H54 (cell line): ENCODE data around the gene PACS2.
"Not testable (repeated sequence)": the region's sequence is repeated elsewhere in the genome, so short reads cannot be mapped to it uniquely, and the experiment has no call there.

Experiments
- DNase-seq: peaks from one replicate; pipeline ENCODE4 v3.0.0; 2011; ENCODE audit warnings: low spot score, mixed read lengths; ENCODE audit not compliant: insufficient read length
- FAIRE-seq: peaks from 3 replicates; lab custom pipeline; 2011; peaks lifted over from hg19 to GRCh38; lab: Jason Lieb, UNC
- POLR2A ChIP-seq: IDR thresholded peaks from 2 replicates; pipeline ENCODE4 v1.6.1; 2011; ENCODE audit warnings: low read depth, mild to moderate bottlenecking, low read length

Gene PACS2

GRCh38 chr14:105326891-105327694 lies 12.5 kb downstream of the PACS2 start:
- no peak for TF ChIP-seq POLR2A
- FAIRE-seq = no peak
- DNase-seq = no peak

GRCh38 chr14:105327695-105328045 lies 13.1 kb downstream of the PACS2 start:
- not testable (repeated sequence) for FAIRE-seq, DNase-seq

GRCh38 chr14:105328070-105328677 lies 13.6 kb downstream of the PACS2 start:
- no peak for TF ChIP-seq POLR2A
- FAIRE-seq = no peak
- no peak for DNase-seq

- no peak for TF ChIP-seq POLR2A
- DNase-seq = no peak
- FAIRE-seq = no peak
Observed at GRCh38 chr14:105328678-105329390, 14.3 kb downstream of the PACS2 start.

GRCh38 chr14:105329411-105330150 lies 15.0 kb downstream of the PACS2 start:
- TF ChIP-seq POLR2A = no peak
- DNase-seq (no peak), FAIRE-seq (no peak)

GRCh38 chr14:105330491-105330895 lies 15.9 kb downstream of the PACS2 start:
- TF ChIP-seq POLR2A = no peak
- peak; percentile 69 for DNase-seq
- FAIRE-seq = no peak

GRCh38 chr14:105331575-105332349 lies 17.2 kb downstream of the PACS2 start:
- no peak for DNase-seq
- FAIRE-seq = no peak
- no peak for TF ChIP-seq POLR2A

GRCh38 chr14:105332350-105332874 lies 17.9 kb downstream of the PACS2 start:
- DNase-seq = no peak
- no peak for TF ChIP-seq POLR2A
- no peak for FAIRE-seq

GRCh38 chr14:105333020-105333490 lies 18.5 kb downstream of the PACS2 start:
- FAIRE-seq (no peak), DNase-seq (no peak)
- no peak for TF ChIP-seq POLR2A

- FAIRE-seq (no peak), DNase-seq (no peak)
- TF ChIP-seq POLR2A = no peak
Observed at GRCh38 chr14:105333613-105334364, 19.2 kb downstream of the PACS2 start.

GRCh38 chr14:105334383-105335230 lies 20.1 kb downstream of the PACS2 start:
- FAIRE-seq = no peak
- DNase-seq = no peak
- no peak for TF ChIP-seq POLR2A

- not testable (repeated sequence) for FAIRE-seq, DNase-seq
Observed at GRCh38 chr14:105335231-105335542, 20.6 kb downstream of the PACS2 start.
